WTC11 (cell line): ENCODE measurements around the gene TBC1D1. TPM values are rescaled to one million over a fixed set of nuclear protein-coding genes. Genes with fewer than 3 reads are reported as not detected.

Source experiments
- ATAC-seq: fragments of 200-7000 bp; cut with Tn5 transposase; 2 replicates; pipeline ENCODE4 v1.10.0; 2021; ENCODE audit warnings: mild to moderate bottlenecking, moderate library complexity
- CTCF ChIA-PET: fragments of 300-600 bp; sonication (Branson Sonifier 250); formaldehyde crosslinking; loops from one replicate; lab custom pipeline; 2021; ENCODE audit warnings: antibody characterized with exemption; lab: Charles Lee
- POLR2A ChIA-PET: fragments of 350-600 bp; sonication (Branson Sonifier 250); formaldehyde crosslinking; loops from one replicate; lab custom pipeline; 2021; ENCODE audit warnings: antibody characterized with exemption; lab: Charles Lee
- DNase-seq: peaks from one replicate; pipeline ENCODE4 v3.0.0; 2021; ENCODE audit warnings: low spot score
- H3K27ac Mint-ChIP-seq: 2 replicates; pipeline ENCODE4 v1.8.0; 2021; ENCODE audit warnings: mixed read lengths
- H3K27me3 Mint-ChIP-seq: 2 replicates; pipeline ENCODE4 v1.8.0; 2021; ENCODE audit warnings: low read depth, mild to moderate bottlenecking, moderate library complexity, mixed read lengths
- H3K36me3 Mint-ChIP-seq: 2 replicates; pipeline ENCODE4 v1.8.0; 2021; ENCODE audit warnings: mixed read lengths
- H3K4me1 Mint-ChIP-seq: 2 replicates; pipeline ENCODE4 v1.8.0; 2022; ENCODE audit warnings: mixed read lengths
- H3K4me3 Mint-ChIP-seq: 2 replicates; pipeline ENCODE4 v1.8.0; 2021; ENCODE audit warnings: mild to moderate bottlenecking, moderate library complexity, mixed read lengths
- H3K9me3 Mint-ChIP-seq: 2 replicates; pipeline ENCODE4 v1.8.0; 2021; ENCODE audit warnings: mixed read lengths
- ATF2 ChIP-seq: sonication (generic); formaldehyde crosslinking; IDR thresholded peaks from 2 replicates; pipeline ENCODE4 v1.8.1; 2022; ENCODE audit warnings: low read depth, missing genetic modification reagents, borderline replicate concordance
- ATF3 ChIP-seq: sonication (generic); formaldehyde crosslinking; conservative IDR thresholded peaks from 2 replicates; pipeline ENCODE4 v1.8.1; 2022; ENCODE audit warnings: mild to moderate bottlenecking, missing genetic modification reagents
- CBFB ChIP-seq: sonication (generic); formaldehyde crosslinking; IDR thresholded peaks from 2 replicates; pipeline ENCODE4 v1.8.1; 2022; ENCODE audit warnings: mild to moderate bottlenecking, low read depth, missing genetic modification reagents
- CTCF ChIP-seq: fragments of 200-600 bp; IDR thresholded peaks from 2 replicates; pipeline ENCODE4 v1.8.0; 2022; ENCODE audit warnings: antibody characterized with exemption
- ELF4 ChIP-seq: sonication (generic); formaldehyde crosslinking; IDR thresholded peaks from 2 replicates; pipeline ENCODE4 v1.8.1; 2022; ENCODE audit warnings: low read depth, mild to moderate bottlenecking, moderate library complexity, missing genetic modification reagents
- EMX1 ChIP-seq: fragments of 250-450 bp; sonication (Bioruptor Pico); IDR thresholded peaks from 2 replicates; pipeline ENCODE4 v1.8.0; 2021; ENCODE audit warnings: mild to moderate bottlenecking
- ESRRA ChIP-seq: sonication (generic); formaldehyde crosslinking; IDR thresholded peaks from 2 replicates; pipeline ENCODE4 v1.8.1; 2022; ENCODE audit warnings: mild to moderate bottlenecking, missing genetic modification reagents, borderline replicate concordance
- FOXJ3 ChIP-seq: sonication (generic); formaldehyde crosslinking; IDR thresholded peaks from 2 replicates; pipeline ENCODE4 v1.9.0; 2021; ENCODE audit warnings: missing genetic modification reagents, mild to moderate bottlenecking, borderline replicate concordance
- HMGXB4 ChIP-seq: sonication (generic); formaldehyde crosslinking; IDR thresholded peaks from 2 replicates; pipeline ENCODE4 v1.8.1; 2023; ENCODE audit warnings: mild to moderate bottlenecking, moderate library complexity, missing genetic modification reagents
- MYBL2 ChIP-seq: sonication (generic); formaldehyde crosslinking; IDR thresholded peaks from 2 replicates; pipeline ENCODE4 v1.8.1; 2023; ENCODE audit warnings: mild to moderate bottlenecking, moderate library complexity, missing genetic modification reagents
- PRDM15 ChIP-seq: sonication (generic); formaldehyde crosslinking; IDR thresholded peaks from 2 replicates; pipeline ENCODE4 v1.8.0; 2022; ENCODE audit warnings: missing genetic modification reagents
- RELA ChIP-seq: sonication (generic); formaldehyde crosslinking; IDR thresholded peaks from 2 replicates; pipeline ENCODE4 v1.8.1; 2022; ENCODE audit warnings: missing genetic modification reagents, mild to moderate bottlenecking, borderline replicate concordance
- RORB ChIP-seq: fragments of 250-450 bp; sonication (Bioruptor Pico); IDR thresholded peaks from 2 replicates; pipeline ENCODE4 v1.9.0; 2021; ENCODE audit warnings: mild to moderate bottlenecking
- SMAD3 ChIP-seq: sonication (generic); formaldehyde crosslinking; IDR thresholded peaks from 2 replicates; pipeline ENCODE4 v1.8.0; 2022; ENCODE audit warnings: missing genetic modification reagents, mild to moderate bottlenecking, borderline replicate concordance
- SOX15 ChIP-seq: fragments of 250-450 bp; sonication (Bioruptor Pico); IDR thresholded peaks from 2 replicates; pipeline ENCODE4 v1.9.0; 2021; ENCODE audit warnings: mild to moderate bottlenecking
- SP1 ChIP-seq: sonication (generic); formaldehyde crosslinking; conservative IDR thresholded peaks from 2 replicates; pipeline ENCODE4 v1.8.1; 2022; ENCODE audit warnings: missing genetic modification reagents
- TEAD1 ChIP-seq: sonication (generic); formaldehyde crosslinking; IDR thresholded peaks from 2 replicates; pipeline ENCODE4 v1.8.0; 2022; ENCODE audit warnings: mild to moderate bottlenecking, missing genetic modification reagents
- TP53 ChIP-seq: sonication (generic); formaldehyde crosslinking; IDR thresholded peaks from 2 replicates; pipeline ENCODE4 v1.8.1; 2023; ENCODE audit warnings: mild to moderate bottlenecking, missing genetic modification reagents
- ZNF121 ChIP-seq: sonication (generic); formaldehyde crosslinking; IDR thresholded peaks from 2 replicates; pipeline ENCODE4 v1.8.0; 2023; ENCODE audit warnings: missing genetic modification reagents
- ZNF317 ChIP-seq: sonication (generic); formaldehyde crosslinking; IDR thresholded peaks from 2 replicates; pipeline ENCODE4 v1.8.1; 2023; ENCODE audit warnings: low read depth, mild to moderate bottlenecking, moderate library complexity, missing genetic modification reagents, borderline replicate concordance
- ZNF512 ChIP-seq: sonication (generic); formaldehyde crosslinking; IDR thresholded peaks from 2 replicates; pipeline ENCODE4 v1.8.1; 2022; ENCODE audit warnings: missing genetic modification reagents, borderline replicate concordance
- ZNF671 ChIP-seq: fragments of 250-450 bp; sonication (Bioruptor Pico); IDR thresholded peaks from 2 replicates; pipeline ENCODE4 v1.8.0; 2021; ENCODE audit warnings: mild to moderate bottlenecking
- total RNA-seq: library from RNA; stranded (reverse); gene quantifications from 3 replicates; pipeline ENCODE4 v1.2.3, GENCODE V29; 2021

TBC1D1 gene
- total RNA-seq, 1 experiment from 2014 or later: 134 TPM

GRCh38 chr4:37995981-37996775, 105.3 kb downstream of the TBC1D1 start:
- H3K36me3 Mint-ChIP-seq: peaks cover 5% of the 10 kb centered on the region; the same call in 1 of the 2 replicates
- H3K9me3 Mint-ChIP-seq: no peaks in the 10 kb centered on the region
- ChIA-PET POLR2A (interaction anchor here (0.6 kb wide), 1 partner anchor 175 kb away, joined by 3 read pairs; no protein-coding TSS in a partner anchor), CTCF (no interaction called here)
- 0 out of 2 replicates have a peak overlapping the region, but pooled peaks have one; percentile 16 for H3K27ac Mint-ChIP-seq
- TF ChIP-seq RORB (CRISPR knock-in tag) (no peak), CBFB (CRISPR knock-in tag) (no peak), ATF3 (CRISPR knock-in tag) (no peak), ATF2 (CRISPR knock-in tag) (no peak), SP1 (CRISPR knock-in tag) (no peak), TP53 (no peak), ELF4 (CRISPR knock-in tag) (no peak), SOX15 (CRISPR knock-in tag) (no peak), CTCF (no peak)
- TF ChIP-seq, all 79 proteins: peak for 0
- no peak for ATAC-seq
- peaks cover 65% of the 10 kb centered on the region for H3K4me1 Mint-ChIP-seq
- no peak for DNase-seq
- H3K27me3 Mint-ChIP-seq: no peaks in the 10 kb centered on the region
- H3K4me3 Mint-ChIP-seq: no peak overlapping the region

GRCh38 chr4:37998226-37998625, 107.3 kb downstream of the TBC1D1 start:
- Mint-ChIP-seq H3K4me3 (no peak overlapping the region), H3K36me3 (no peaks in the 10 kb centered on the region), H3K27ac (peak overlapping the region; percentile 69), H3K9me3 (no peaks in the 10 kb centered on the region), H3K4me1 (peaks cover 73% of the 10 kb centered on the region), H3K27me3 (no peaks in the 10 kb centered on the region)
- ATAC-seq (no peak), DNase-seq (no peak)
- ChIA-PET CTCF (no interaction called here), POLR2A (no interaction called here)
- TF ChIP-seq ZNF671 (CRISPR knock-in tag) (no peak), FOXJ3 (CRISPR knock-in tag) (no peak), EMX1 (CRISPR knock-in tag) (no peak), ZNF512 (CRISPR knock-in tag) (no peak), ESRRA (CRISPR knock-in tag) (no peak), ELF4 (CRISPR knock-in tag) (no peak), SMAD3 (CRISPR knock-in tag) (no peak), CBFB (CRISPR knock-in tag) (no peak), ZNF317 (CRISPR knock-in tag) (no peak), PRDM15 (CRISPR knock-in tag) (no peak), ZNF121 (CRISPR knock-in tag) (no peak), RELA (CRISPR knock-in tag) (no peak), TEAD1 (CRISPR knock-in tag) (no peak), ATF3 (CRISPR knock-in tag) (no peak), MYBL2 (CRISPR knock-in tag) (no peak), HMGXB4 (CRISPR knock-in tag) (no peak)
